H1 (cell line): Measurements from ENCODE around the gene TAF3. TPM values are rescaled to one million over a fixed set of nuclear protein-coding genes. Genes with fewer than 3 reads are reported as not detected.

Experiments
- CTCF ChIA-PET: fragments of 300-600 bp; sonication (Branson Sonifier 250); formaldehyde crosslinking; loops from one replicate; lab custom pipeline; 2021; ENCODE audit not compliant: partially characterized antibody; lab: Charles Lee
- POLR2A ChIA-PET: fragments of 300-600 bp; sonication (Branson Sonifier 250); formaldehyde crosslinking; loops from one replicate; lab custom pipeline; 2021; ENCODE audit warnings: inconsistent platforms; ENCODE audit not compliant: partially characterized antibody; lab: Charles Lee
- DNase-seq, 2 experiments: peaks; one replicate each; pipeline versions ENCODE4 v3.0.0 to v3.0.0-alpha.2; 2010 to 2022; ENCODE audit warnings: low spot score in 2 of 2, low read depth in 1 of 2, mixed read lengths in 1 of 2
- FAIRE-seq: peaks from 2 replicates; lab custom pipeline; 2011; peaks lifted over from hg19 to GRCh38; lab: Jason Lieb, UNC
- H2AFZ ChIP-seq: 2 replicates; pipeline ENCODE4 v1.8.1; 2012; ENCODE audit warnings: low read length, inconsistent platforms
- H2AK5ac ChIP-seq: 2 replicates; pipeline ENCODE4 v1.6.1; 2013; ENCODE audit warnings: low read depth, low read length
- H2BK120ac ChIP-seq: replicated peaks from 2 replicates; pipeline ENCODE3; 2013; ENCODE audit warnings: low read depth, low read length, inconsistent platforms
- H2BK12ac ChIP-seq: 2 replicates; pipeline ENCODE4 v1.6.1; 2013; ENCODE audit warnings: low read depth, low read length
- H2BK15ac ChIP-seq: 2 replicates; pipeline ENCODE4 v1.6.1; 2013; ENCODE audit warnings: low read length
- H2BK20ac ChIP-seq: 2 replicates; pipeline ENCODE4 v1.6.1; 2013; ENCODE audit warnings: low read length
- H2BK5ac ChIP-seq: 2 replicates; pipeline ENCODE4 v1.6.1; 2013; ENCODE audit warnings: low read depth, low read length
- H3K14ac ChIP-seq: 2 replicates; pipeline ENCODE4 v1.6.1; 2013; ENCODE audit warnings: inconsistent platforms; ENCODE audit not compliant: insufficient read length
- H3K18ac ChIP-seq: 2 replicates; pipeline ENCODE4 v1.6.1; 2013; ENCODE audit warnings: low read length; ENCODE audit errors: extremely low read depth
- H3K23ac ChIP-seq: 2 replicates; pipeline ENCODE4 v1.6.1; 2013; ENCODE audit warnings: inconsistent platforms; ENCODE audit not compliant: insufficient read length
- H3K23me2 ChIP-seq: 2 replicates; pipeline ENCODE4 v1.6.1; 2013; ENCODE audit warnings: low read depth, low read length
- H3K27ac ChIP-seq: 2 replicates; pipeline ENCODE4 v1.6.1; 2011; ENCODE audit warnings: low read depth, low read length, inconsistent platforms
- H3K27me3 ChIP-seq, 4 experiments: replicated peaks in 1 of 4; 1 replicate in 1 of 4; 2 replicates in 3 of 4; pipeline versions ENCODE4 v1.6.1 to v1.8.1; 2011 to 2013; ENCODE audit warnings: low read length in 3 of 4, mild to moderate bottlenecking in 3 of 4, inconsistent platforms in 2 of 4, mixed read lengths in 2 of 4, moderate library complexity in 1 of 4; ENCODE audit not compliant: control insufficient read depth in 3 of 4, insufficient read depth in 3 of 4; ENCODE audit errors: extremely low read depth in 1 of 4
- H3K36me3 ChIP-seq, 4 experiments: 2 replicates each; pipeline versions ENCODE4 v1.6.1 to v1.8.1; 2011 to 2013; ENCODE audit warnings: mild to moderate bottlenecking in 4 of 4, low read length in 3 of 4, moderate library complexity in 2 of 4, control low read depth in 1 of 4, inconsistent platforms in 1 of 4; ENCODE audit not compliant: insufficient read depth in 4 of 4, control insufficient read depth in 2 of 4
- H3K4ac ChIP-seq: replicated peaks from 2 replicates; pipeline ENCODE3; 2013; ENCODE audit warnings: low read length, low read depth, mixed read lengths, inconsistent platforms; ENCODE audit not compliant: insufficient read length
- H3K4me1 ChIP-seq, 4 experiments: replicated peaks in 1 of 4; 1 replicate in 1 of 4; 2 replicates in 3 of 4; pipeline versions ENCODE4 v1.6.1 to v1.8.1; 2011 to 2013; ENCODE audit warnings: low read length in 3 of 4, inconsistent platforms in 2 of 4, mixed read lengths in 1 of 4; ENCODE audit not compliant: insufficient read depth in 4 of 4, control insufficient read depth in 3 of 4
- H3K4me2 ChIP-seq, 2 experiments: 2 replicates each; pipeline versions ENCODE4 v1.6.1 to v1.8.1; 2011 to 2013; ENCODE audit warnings: low read depth in 2 of 2, low read length in 2 of 2, control low read depth in 1 of 2, inconsistent platforms in 1 of 2, mild to moderate bottlenecking in 1 of 2; ENCODE audit not compliant: insufficient read depth in 1 of 2
- H3K4me3 ChIP-seq, 4 experiments: fragments of 200-600, 300-600 bp in 1 of 4; sonication (generic), shearing (Covaris generic), sonication (Bioruptor Twin) in 1 of 4; 2 replicates each; pipeline versions ENCODE4 v1.5.1 to v1.8.1; 2011 to 2016; ENCODE audit warnings: low read length in 4 of 4, low read depth in 3 of 4, control low read depth in 2 of 4, inconsistent platforms in 2 of 4, mild to moderate bottlenecking in 2 of 4, mixed read lengths in 1 of 4, moderate library complexity in 1 of 4; ENCODE audit not compliant: insufficient read depth in 2 of 4; ENCODE audit errors: extremely low read depth in 1 of 4
- H3K56ac ChIP-seq: replicated peaks from 2 replicates; pipeline ENCODE3; 2013; ENCODE audit warnings: low read depth, mild to moderate bottlenecking, mixed read lengths, low read length, inconsistent platforms; ENCODE audit not compliant: insufficient read length
- H3K79me1 ChIP-seq: 2 replicates; pipeline ENCODE4 v1.6.1; 2013; ENCODE audit warnings: low read depth, low read length, control low read depth
- H3K79me2 ChIP-seq, 2 experiments: 2 replicates each; pipeline versions ENCODE4 v1.6.1 to v1.8.1; 2012 to 2013; ENCODE audit warnings: low read length in 2 of 2, mild to moderate bottlenecking in 2 of 2, inconsistent platforms in 1 of 2; ENCODE audit not compliant: insufficient read depth in 2 of 2, control insufficient read depth in 1 of 2
- H3K9ac ChIP-seq, 4 experiments: replicated peaks in 1 of 4; 1 replicate in 1 of 4; 2 replicates in 3 of 4; pipeline versions ENCODE4 v1.6.1 to v1.8.1; 2011 to 2013; ENCODE audit warnings: low read depth in 3 of 4, low read length in 3 of 4, control low read depth in 2 of 4, mild to moderate bottlenecking in 2 of 4, moderate library complexity in 2 of 4, inconsistent platforms in 1 of 4; ENCODE audit errors: extremely low read depth in 1 of 4
- H3K9me3 ChIP-seq, 2 experiments: 2 replicates each; pipeline versions ENCODE4 v1.6.1 to v1.8.1; 2012 to 2013; ENCODE audit warnings: mild to moderate bottlenecking in 2 of 2, moderate library complexity in 2 of 2, control low read depth in 1 of 2, inconsistent platforms in 1 of 2, low read depth in 1 of 2, low read length in 1 of 2, mixed read lengths in 1 of 2; ENCODE audit not compliant: insufficient read depth in 2 of 2
- H4K20me1 ChIP-seq, 2 experiments: replicated peaks in 1 of 2; 2 replicates each; pipeline versions ENCODE3 to v1.8.1; 2011 to 2013; ENCODE audit warnings: inconsistent platforms in 2 of 2, low read length in 2 of 2, mild to moderate bottlenecking in 1 of 2; ENCODE audit not compliant: insufficient read depth in 2 of 2, control insufficient read depth in 1 of 2
- H4K5ac ChIP-seq: 2 replicates; pipeline ENCODE4 v1.6.1; 2013; ENCODE audit warnings: low read length, low read depth, mixed read lengths, inconsistent platforms; ENCODE audit not compliant: insufficient read length
- H4K8ac ChIP-seq: 2 replicates; pipeline ENCODE4 v1.8.0; 2013; ENCODE audit warnings: mild to moderate bottlenecking, moderate library complexity, low read length, inconsistent platforms; ENCODE audit not compliant: insufficient read depth; ENCODE audit errors: extremely low read depth
- H4K91ac ChIP-seq: replicated peaks from 2 replicates; pipeline ENCODE3; 2013; ENCODE audit warnings: low read length, mixed read lengths, inconsistent platforms; ENCODE audit not compliant: insufficient read length
- ASH2L ChIP-seq: fragments of 200-600, 300-600 bp; sonication (generic); IDR thresholded peaks from one replicate; pipeline ENCODE4 v1.7.1; 2017; ENCODE audit warnings: low read length
- CEBPB ChIP-seq: IDR thresholded peaks from 2 replicates; pipeline ENCODE4 v1.6.1; 2012; ENCODE audit warnings: low read depth, low read length
- CTBP2 ChIP-seq: IDR thresholded peaks from 2 replicates; pipeline ENCODE4 v1.7.0; 2011; ENCODE audit warnings: borderline replicate concordance, mild to moderate bottlenecking, moderate library complexity, mixed read lengths, low read length; ENCODE audit not compliant: insufficient read depth, insufficient read length
- EGR1 ChIP-seq: IDR thresholded peaks from 2 replicates; pipeline ENCODE4 v1.6.1; 2011; ENCODE audit warnings: low read depth, low read length, borderline replicate concordance
- EZH2 ChIP-seq: fragments of 200-600 bp; sonication (generic); IDR thresholded peaks from 2 replicates; pipeline ENCODE4 v1.7.1; 2012; ENCODE audit warnings: low read depth, mild to moderate bottlenecking, moderate library complexity, low read length, inconsistent platforms; ENCODE audit not compliant: severe bottlenecking
- NRF1 ChIP-seq: IDR thresholded peaks from 2 replicates; pipeline ENCODE4 v1.6.1; 2011; ENCODE audit warnings: mild to moderate bottlenecking, low read depth, low read length, improper control_type of control experiment
- POU5F1 ChIP-seq: IDR thresholded peaks from 2 replicates; pipeline ENCODE4 v1.6.1; 2011; ENCODE audit warnings: low read depth, mild to moderate bottlenecking, low read length, moderate library complexity
- RNF2 ChIP-seq: fragments of 200-900, 300-1000 bp; sonication (generic); IDR thresholded peaks from 2 replicates; pipeline ENCODE4 v1.7.1; 2016; ENCODE audit warnings: borderline replicate concordance, low read depth, mild to moderate bottlenecking, antibody characterized with exemption, low read length; ENCODE audit not compliant: poor library complexity, severe bottlenecking; ENCODE audit errors: missing control alignments
- SP2 ChIP-seq: IDR thresholded peaks from 2 replicates; pipeline ENCODE4 v1.6.1; 2012; ENCODE audit warnings: mild to moderate bottlenecking, low read length, inconsistent platforms
- SUZ12 ChIP-seq: fragments of 200-600 bp; sonication (generic); IDR thresholded peaks from 2 replicates; pipeline ENCODE4 v1.6.1; 2012; ENCODE audit warnings: mild to moderate bottlenecking, inconsistent platforms, low read length, moderate library complexity, mixed read lengths
- TAF1 ChIP-seq: IDR thresholded peaks from 2 replicates; pipeline ENCODE4 v1.6.1; 2011; ENCODE audit warnings: mild to moderate bottlenecking, low read depth, low read length
- WGBS, 2 experiments: shearing (Covaris generic) in 1 of 2; methylation state at CpG; one replicate each; pipeline versions ENCODE4 v1.1.6 to v1.1.7; 2013 to 2015; ENCODE audit warnings: low lambda C conversion rate in 2 of 2, mixed read lengths in 2 of 2, inconsistent platforms in 1 of 2, low coverage in 1 of 2, missing lambda C conversion rate in 1 of 2; ENCODE audit not compliant: insufficient replicate concordance in 2 of 2, insufficient coverage in 1 of 2, insufficient read length in 1 of 2; ENCODE audit errors: extremely low coverage in 1 of 2, missing lambda C conversion rate in 1 of 2; 5-methylcytosine and 5-hydroxymethylcytosine counted together
- polyA plus RNA-seq, 7 experiments: library from polyadenylated mRNA; depleted of rRNA in 3 of 7; stranded (reverse) in 5 of 7; unstranded in 2 of 7; fragments of >200 nt in 5 of 7; fragments of 200-250 nt in 2 of 7; gene quantifications; 1 replicate in 5 of 7; 2 replicates in 1 of 7; 4 replicates in 1 of 7; pipeline versions ENCODE4 v1.2.1 to v1.2.3, GENCODE V29; 2011 to 2013; ENCODE audit warnings: missing spikeins in 2 of 7, mixed read lengths in 2 of 7
- total RNA-seq: library from RNA; stranded (reverse); fragmentation: NEBNext Ultra II Directional; extraction: Animal tissue kit (Norgen Biotek cat#: 25700); gene quantifications from 2 replicates; pipeline ENCODE4 v1.2.1, GENCODE V29; 2021

Gene TAF3
- total and polyA plus RNA-seq, 2 of the 8 experiments (the other 6 are each of a cell fraction or from before 2014, with no cell fraction given), result 1.5 to 11.2 TPM

DNA sequence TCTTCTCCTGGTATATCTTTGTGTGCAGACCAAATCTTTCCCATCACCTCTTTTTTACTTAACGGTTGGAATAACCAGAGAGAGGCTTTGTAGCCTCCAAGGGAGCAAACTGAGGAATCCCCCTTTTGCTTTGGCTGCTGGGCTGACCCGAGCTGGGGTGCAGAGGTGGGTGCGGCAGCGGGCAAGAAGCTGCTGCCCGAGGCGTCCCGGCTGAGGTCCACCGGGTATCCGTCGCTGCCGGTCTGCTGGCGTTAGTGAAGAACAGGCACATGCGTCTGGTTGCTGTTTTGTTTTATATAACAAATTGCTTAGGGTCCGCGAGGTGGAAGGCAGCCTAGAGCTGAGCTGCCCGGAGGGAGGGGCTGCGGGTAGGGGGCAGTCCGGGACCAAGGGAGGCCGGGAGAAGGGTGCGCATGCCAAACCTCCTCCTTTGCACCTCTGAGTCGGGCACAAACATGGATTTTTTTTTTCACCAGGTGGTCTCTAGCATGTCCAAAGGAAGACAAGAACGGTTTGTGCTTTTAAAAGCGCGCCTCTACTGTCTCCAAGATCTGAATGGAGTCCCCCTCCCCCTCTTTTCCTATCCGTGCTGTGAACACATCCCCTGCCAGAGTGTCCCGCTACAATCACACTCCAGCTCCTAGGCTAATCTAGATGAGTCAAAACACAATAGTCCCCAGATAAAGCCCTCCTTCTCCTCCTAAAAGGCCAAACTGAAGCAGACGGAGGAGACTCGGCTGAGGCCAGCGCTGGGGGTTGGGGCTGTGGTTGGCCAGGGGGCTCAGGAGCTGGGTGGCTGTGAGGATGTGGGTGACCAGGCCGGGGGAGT, 229.4 kb downstream of the TAF3 start:
- peak in 1 of 2 experiments; percentile 68 for DNase-seq
- Histone ChIP-seq H3K4me2 (peak overlapping the region; percentile 45 to 84), H3K36me3 (no peaks in the 10 kb centered on the region; a peak in 1 of 8 replicates), H3K27me3 (peaks cover 86 to 100% (median 99%) of the 10 kb centered on the region in 4 experiments), H3K79me1 (no peaks in the 10 kb centered on the region), H3K23ac (no peak overlapping the region), H3K18ac (no peak overlapping the region; the same call in 1 of the 2 replicates), H3K4ac (no peak overlapping the region), H4K91ac (no peak overlapping the region), H2BK20ac (no peak overlapping the region), H3K27ac (no peak overlapping the region), H3K79me2 (no peaks in the 10 kb centered on the region), H2BK5ac (no peak overlapping the region), H3K9me3 (no peaks in the 10 kb centered on the region), H3K23me2 (peaks cover 8% of the 10 kb centered on the region; the same call in 1 of the 2 replicates), H3K4me1 (peaks cover 11 to 62% (median 34%) of the 10 kb centered on the region in 4 experiments), H3K56ac (no peak overlapping the region), H2AFZ (no peak overlapping the region), H4K5ac (no peak overlapping the region), H2AK5ac (no peak overlapping the region), H2BK12ac (peak overlapping the region; percentile 68; the same call in 1 of the 2 replicates), H4K8ac (no peak overlapping the region), H2BK120ac (no peak overlapping the region), H4K20me1 (peaks cover 25 to 27% of the 10 kb centered on the region in 2 experiments), H2BK15ac (0 out of 2 replicates have a peak overlapping the region, but pooled peaks have one; percentile 61), H3K9ac (no peak overlapping the region), H3K4me3 (peak overlapping the region in 2 of 4 experiments; percentile 5 to 43; a peak in 4 of 8 replicates), H3K14ac (no peak overlapping the region)
- FAIRE-seq, result no peak
- ChIA-PET POLR2A (interaction anchor here (1.0 to 1.5 kb wide), 2 partner anchors 9 to 14 kb away, joined by 3 read pairs; no protein-coding TSS in a partner anchor), CTCF (interaction anchor here (0.6 to 1.5 kb wide), 8 partner anchors 9 to 1852 kb away, joined by 3 to 4 read pairs (median 3); no protein-coding TSS in a partner anchor)
- 6% methylated on average over 27 of the region's 30 CpGs; no CpG with 5 or more reads in 1 of the 2 experiments for WGBS, 2 experiments
- TF ChIP-seq POU5F1 (no peak), RNF2 (peak; percentile 87), ASH2L (no peak), CTBP2 (peak; percentile 33), CEBPB (no peak), EGR1 (0 out of 2 replicates have a peak, but pooled peaks have one; percentile 22), TAF1 (no peak), EZH2 (peak; percentile 82), NRF1 (no peak), SUZ12 (peak; percentile 75), SP2 (no peak)
